CD4-positive, alpha-beta T cell treated with Interleukin-17A for 4 hours (primary cell): ENCODE measurements around the gene ACOT6.
A peak's percentile ranks its signal among the peaks of the same experiment; 100 is the strongest.
"Not testable (repeated sequence)": the region's sequence is repeated elsewhere in the genome, so short reads cannot be mapped to it uniquely, and the experiment has no call there.

Experiments used
- DNase-seq: peaks from one replicate; pipeline ENCODE4 v3.0.0-alpha.2; 2020; ENCODE audit warnings: mixed read lengths

Gene ACOT6

DNA sequence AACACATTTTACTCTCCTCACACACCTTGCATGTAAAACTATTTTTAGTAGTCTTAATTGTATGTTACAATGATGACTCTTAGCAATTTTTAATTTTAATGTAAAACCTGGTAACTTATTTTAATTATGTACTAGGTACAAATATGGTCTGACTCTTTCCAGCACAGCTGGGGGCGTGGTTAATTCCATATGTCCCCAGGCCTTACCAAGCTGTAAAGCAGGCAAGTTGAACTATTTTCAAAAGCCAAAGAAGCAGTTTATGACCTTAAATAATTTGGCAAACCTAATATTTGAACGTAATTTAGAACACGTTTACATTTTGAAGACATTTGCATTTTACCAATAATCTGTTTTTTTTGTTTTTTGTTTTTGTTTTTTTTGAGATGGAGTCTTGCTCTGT lies 9.3 kb upstream of the ACOT6 start:
- DNase-seq, result no peak

DNA sequence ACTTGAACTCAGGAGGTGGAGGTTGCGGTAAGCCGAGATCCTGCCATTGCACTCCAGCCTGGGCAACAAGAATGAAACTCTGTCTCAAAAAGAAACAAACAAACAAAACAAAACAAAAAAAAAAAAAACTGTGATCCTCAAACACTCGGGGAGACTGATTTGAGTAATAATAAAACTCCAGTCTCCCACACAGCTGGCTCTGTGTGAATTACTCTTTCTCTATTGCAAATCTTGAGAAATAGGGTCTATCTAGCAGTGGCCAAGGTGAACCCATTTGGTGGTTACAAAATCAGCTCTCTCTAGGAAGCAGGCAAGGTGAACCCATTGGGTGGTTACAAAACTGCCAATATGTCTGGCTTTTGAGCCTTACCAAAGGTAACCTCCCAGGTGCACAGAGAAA lies 6.0 kb upstream of the ACOT6 start:
- DNase-seq, result no peak

DNA sequence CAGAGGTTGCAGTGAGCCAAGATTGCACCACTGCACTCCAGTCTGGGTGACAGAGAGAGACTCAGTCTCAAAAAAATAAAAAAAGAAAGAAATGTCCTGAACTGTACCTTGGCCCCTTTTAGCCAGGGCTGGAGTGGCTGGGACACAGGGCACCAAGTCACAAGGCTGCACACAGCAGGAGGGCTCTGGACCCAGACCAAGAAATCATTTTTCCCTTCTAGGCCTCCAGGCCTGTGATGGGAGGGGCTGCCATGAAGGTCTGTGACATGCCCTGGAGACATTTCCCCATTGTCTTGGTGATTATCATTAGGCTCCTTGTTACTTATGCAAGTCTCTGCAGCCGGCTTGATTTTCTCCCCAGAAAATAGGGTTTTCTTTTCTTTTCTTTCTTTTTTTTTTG lies 5.1 kb upstream of the ACOT6 start:
- DNase-seq, result no peak

DNA sequence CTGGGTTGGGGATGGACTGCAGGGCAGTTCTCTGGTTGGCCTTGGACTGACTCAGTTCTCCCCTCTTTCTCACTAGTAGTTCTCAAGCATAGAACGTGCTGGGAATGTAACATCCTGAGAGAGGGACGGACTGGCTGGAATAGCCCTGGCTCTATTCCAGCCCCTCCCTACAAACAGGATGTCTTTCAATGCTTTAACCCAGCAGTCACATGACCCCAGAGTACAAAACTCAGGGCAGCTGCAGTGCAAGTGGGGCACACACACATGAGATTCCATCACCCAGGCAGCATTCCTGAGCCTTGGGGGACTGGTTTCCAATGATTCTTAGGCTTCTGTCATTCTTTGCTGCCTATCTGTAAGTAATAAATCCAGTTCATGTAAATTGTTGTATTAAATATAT lies 1.6 kb upstream of the ACOT6 start:
- DNase-seq, result no peak

DNA sequence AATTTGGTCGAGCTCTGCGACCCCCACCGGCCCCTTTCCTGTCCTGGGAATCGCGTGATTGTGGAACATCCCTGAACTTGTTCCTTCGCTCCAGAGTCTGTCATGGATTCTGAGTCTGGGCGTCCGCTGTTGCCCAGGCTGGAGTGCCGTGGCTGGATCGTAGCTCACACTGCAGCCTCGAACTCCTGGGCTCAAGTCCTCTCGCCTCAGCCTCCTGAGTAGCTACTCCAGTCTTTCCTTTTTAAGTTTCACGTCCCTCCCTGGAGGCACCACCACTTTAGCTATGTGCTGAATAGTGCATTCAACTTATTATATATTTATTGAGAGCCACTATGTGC lies 698 bp downstream of the ACOT6 start:
- DNase-seq, result no peak

DNA sequence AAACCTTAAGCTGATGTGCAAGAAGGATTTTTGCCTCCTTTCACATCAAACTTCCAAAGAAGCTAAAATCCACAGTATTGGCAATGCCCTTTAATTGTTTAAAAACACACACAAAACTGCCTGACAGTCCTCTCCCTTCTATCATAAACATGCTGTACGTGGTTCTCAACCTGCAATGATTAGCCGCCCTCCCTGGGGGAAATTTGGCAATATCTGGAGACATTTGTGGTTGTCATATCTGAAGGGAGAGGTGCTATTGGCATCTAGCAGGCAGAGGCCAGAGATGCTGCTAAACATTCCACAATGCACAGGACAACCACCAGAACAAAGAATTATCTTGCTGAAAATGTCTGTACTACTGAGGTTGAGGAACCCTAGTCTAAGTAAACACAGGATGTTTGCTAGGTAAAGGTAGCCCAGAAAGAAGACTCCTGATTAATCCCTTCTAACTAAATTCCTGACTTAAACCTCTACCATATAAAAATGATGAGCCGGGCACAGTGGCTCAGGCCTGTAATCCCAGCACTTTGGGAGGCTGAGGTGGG lies 1.2 kb downstream of the ACOT6 start:
- no peak for DNase-seq

DNA sequence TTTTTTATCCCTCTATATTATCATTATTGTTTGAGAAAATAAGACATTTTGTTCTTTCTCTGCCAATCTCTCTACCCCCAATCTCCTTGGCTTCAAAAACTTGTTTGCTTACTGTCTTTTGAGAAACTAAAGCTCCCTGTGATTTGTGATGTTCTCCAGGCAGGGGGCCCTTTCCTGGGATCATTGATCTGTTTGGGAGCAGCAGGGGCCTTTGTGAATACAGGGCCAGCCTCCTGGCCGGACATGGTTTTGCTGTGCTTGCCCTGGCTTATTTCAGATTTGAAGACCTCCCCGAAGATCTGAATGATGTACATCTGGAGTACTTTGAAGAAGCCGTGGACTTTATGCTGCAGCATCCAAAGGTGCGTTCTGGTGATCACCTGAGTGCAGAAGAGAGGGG lies 4.5 kb downstream of the ACOT6 start:
- DNase-seq, result no peak

DNA sequence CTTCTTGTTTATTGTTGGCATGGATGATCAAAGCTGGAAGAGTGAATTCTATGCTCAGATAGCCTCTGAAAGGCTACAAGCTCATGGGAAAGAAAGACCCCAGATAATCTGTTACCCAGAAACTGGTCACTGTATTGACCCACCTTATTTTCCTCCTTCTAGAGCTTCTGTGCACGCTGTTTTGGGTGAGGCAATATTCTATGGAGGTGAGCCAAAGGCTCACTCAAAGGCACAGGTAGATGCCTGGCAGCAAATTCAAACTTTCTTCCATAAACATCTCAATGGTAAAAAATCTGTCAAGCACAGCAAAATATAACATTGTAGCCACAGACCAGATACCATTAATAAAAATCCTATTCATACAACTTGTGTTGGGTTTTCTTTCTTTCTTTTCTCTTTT lies 7.2 kb downstream of the ACOT6 start:
- no peak for DNase-seq

DNA sequence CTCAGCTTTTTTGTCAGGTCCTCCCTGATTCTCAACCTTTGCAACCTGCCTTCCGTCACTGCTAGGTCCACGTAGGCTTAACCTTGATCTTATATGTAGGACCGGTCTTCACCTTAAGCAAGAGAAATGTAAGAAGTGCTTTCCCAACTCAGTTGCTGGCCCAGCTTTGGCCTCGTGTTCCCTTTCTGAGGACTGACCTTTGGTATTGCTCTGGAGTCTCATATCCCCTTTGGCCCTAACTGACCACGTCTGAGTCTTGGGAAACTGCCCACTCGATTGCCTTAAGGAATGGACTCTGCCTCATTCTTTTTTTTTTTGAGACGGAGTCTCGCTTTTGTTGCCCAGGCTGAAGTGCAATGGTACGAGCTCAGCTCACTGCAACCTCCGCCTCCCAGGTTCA lies 8.0 kb downstream of the ACOT6 start:
- no peak for DNase-seq

DNA sequence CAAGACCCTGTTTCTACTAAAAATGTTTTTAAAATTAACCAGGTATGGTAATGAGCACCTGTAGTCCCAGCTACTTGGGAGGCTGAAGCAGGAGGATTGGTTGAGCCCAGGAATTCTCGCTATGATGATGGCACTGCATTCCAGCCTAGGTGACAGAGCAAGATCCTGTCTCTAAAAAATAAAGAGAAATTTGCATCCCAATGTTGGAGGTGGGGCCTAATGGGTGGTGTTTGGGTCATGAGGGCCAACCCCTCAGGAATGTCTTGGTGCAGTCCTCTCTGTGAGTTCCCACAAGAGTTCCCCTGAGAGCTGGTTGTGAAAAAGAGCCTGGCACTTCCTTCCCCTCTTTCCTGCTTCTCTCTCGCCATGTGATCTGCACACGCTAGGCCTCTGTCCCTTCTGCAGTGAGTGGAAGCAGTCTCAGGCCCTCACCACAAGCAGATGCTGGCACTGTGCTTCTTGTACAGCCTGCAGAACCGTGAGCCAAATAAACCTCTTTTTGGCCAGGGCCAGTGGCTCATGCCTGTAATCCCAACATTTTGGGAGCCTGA lies 11.3 kb downstream of the ACOT6 start:
- DNase-seq, result no peak

DNA sequence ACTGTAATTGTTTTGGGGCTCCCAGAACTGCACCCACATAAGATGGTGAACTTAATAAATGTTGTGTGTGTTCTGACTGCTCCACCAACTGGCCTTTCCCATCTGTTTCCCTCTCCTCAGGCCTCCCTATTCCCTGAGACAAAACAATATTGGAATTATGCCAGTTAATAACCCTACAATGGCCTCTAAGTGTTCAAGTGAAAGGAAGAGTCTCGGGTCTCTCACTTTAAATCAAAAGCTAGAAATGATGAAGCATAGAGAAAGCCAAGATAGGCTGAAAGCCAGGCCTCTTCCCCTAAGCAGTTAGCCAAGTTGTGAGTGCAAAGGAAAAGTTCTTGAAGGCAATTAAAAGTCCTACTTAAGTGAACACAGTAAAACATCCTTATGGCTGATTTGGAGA lies 13.4 kb downstream of the ACOT6 start:
- no peak for DNase-seq

DNA sequence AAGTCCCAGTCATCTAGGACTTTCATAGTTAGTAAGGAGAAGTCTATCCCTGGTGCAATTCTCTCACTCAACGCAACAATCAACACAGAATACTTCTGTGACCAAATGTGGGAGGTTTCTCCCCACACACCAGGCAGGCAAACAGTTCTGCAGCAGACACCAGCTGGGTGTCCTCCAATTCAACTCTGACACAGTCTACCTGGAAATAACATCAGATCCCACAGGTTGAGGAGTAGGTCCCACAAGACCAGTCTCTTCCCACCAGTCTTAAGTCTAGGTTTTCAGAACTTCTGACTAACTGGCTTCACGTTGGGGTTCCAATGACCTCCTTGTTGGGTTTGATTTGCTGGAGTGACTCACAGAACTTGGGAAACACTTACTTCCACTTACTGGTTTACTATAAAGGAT lies 14.8 kb downstream of the ACOT6 start:
- DNase-seq, result no peak

DNA sequence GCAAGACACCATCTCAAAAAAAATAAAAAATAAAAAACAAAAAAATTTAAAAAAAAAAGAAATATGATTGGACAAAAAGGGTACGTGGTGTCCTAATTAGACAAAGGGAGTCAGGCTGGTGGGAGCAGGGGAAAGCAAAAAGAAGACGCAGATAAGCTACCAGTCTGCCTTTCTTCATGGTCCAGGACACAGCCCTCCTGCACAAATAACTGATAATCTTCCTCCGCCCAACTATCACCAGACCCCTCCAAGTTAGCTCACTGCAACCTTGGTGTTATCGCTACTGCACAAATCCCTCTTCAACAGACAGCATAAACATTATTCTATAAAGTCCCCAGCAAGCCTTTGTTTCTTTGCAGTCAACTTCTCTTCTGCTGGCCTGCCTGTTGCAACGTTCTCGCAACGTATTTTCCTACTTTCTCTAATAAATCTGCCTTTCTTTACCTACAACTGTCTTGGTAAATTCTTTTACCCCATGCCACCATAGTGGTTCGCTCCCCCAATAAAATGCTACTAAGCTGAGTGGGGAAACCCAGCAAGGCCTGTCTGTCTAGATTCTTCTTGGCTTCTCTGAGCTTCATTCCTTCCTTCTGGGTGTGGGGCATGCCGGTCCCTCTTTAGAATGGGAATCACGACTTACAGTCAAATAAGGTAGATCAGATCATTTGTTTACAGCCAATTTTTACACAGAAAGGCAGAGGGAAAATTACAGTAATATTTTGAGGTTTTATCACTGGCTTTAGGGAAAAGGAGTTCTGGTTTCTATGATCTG lies 17.9 kb downstream of the ACOT6 start:
- no peak for DNase-seq

DNA sequence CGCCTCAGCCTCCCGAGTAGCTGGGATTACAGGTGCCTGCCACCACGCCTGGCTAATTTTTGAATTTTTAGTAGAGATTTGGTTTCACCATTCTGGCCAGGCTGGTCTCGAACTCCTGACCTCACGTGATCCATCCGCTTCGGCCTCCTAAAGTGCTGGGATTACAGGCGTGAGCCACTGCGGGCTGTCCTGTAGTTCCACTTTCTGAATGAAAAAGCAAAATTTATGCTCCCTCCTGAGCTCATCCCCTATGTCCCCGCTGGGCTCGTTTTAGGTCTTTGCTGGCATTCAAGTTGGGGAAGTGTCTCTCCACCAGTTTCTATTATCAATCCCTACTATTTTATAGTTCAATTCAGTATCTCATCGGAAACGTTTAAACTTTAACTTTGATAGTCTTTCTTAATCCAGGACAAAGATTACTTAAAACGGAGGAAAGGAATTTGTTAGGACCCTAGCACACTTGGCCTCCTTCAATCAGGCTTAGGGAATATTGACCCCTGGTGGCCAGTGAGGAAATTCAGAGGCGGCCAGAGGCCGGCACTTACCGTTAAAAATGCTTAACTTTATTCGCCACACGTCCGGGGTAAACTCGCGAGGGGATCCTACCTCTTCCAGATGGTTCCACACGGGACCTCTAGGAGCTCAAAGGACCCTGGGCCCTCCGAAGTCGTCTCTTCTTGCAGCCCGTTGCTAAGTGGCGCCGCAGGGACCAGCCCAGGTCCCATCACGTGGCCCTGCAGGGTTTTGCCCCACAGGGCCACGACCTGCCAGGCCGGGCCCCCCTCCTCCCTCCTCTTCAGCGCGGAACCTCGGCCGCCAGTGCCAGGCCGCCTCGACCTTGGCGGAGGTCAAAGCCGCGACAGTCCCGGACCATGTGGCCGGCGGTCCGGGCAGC lies 21.0 kb downstream of the ACOT6 start:
- peak; percentile 70 for DNase-seq

DNA sequence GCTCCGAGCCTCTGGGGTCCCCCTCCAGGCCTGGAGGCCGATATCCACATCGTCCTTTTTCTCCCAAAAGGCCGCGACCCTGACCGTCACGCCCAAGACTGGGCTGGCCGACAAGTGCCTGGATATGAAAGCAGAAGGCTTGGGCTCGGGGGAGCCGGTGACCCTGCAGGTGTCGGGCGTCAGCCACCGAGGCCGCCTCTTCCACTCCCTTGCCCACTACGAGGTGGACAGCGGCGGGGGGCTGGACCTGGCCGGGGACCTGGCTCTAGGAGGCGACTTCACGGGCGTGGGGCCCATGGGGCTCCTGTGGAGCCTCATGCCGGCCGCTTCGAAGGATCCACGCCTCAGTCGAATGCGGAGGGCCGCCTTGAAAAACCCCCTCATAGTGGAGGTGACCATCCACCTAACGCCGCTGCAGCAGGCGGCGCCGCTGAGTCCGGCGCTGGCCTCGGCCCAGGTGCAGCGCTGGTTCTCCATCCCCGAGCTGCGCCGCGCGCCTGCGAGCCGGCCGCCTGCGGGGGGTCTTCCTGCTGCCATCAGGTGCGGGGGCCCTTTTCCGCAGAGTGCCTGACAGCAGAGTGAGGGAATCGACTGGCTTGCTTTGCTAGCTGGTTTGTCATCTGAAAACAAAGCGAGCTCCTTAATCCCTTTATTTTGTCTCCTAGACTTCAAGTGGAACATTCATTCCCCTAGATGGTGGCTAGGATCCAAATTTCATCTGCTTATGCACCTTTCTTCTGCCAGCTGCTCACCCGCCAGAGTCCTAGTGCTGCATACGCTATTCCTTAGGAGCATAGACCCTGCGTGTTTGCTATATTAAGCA lies 21.9 kb downstream of the ACOT6 start:
- DNase-seq, result no peak

DNA sequence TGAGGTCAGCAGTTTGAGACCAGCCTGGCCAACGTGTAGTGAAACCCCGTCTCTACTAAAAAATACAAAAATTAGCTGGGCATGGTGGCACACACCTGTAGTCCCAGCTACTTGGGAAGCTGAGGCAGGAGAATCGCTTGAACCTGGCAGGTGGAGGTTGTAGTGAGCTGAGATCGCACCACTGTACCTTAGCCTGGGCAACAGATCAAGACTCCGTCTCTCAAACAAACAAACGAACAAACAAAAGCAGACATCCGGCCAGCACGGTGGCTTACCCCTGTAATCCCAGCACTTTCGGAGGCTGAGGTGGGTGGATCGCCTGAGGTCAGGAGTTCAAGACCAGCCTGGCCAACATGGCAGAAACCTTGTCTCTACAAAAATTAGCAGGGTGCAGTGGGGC lies 24.0 kb downstream of the ACOT6 start:
- not testable (repeated sequence) for DNase-seq

DNA sequence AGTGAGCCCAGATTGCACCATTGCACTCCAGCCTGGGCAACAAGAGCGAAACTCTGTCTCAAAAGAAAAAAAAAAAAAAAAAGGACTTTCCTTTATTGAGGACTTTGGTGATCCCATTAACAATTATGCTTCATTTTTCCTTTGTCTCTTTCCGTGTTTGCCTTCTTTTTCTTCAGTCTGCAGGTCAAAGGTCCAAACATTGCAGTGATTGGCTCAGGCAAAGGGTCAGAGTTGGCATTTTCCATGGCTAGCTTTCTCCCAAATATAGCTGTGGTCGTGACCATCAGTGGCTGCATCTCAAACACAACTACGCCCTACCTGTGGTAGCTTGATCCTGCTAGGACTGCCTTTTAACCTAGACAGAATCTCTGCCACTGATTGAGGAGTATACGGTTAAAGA lies 25.5 kb downstream of the ACOT6 start:
- no peak for DNase-seq

DNA sequence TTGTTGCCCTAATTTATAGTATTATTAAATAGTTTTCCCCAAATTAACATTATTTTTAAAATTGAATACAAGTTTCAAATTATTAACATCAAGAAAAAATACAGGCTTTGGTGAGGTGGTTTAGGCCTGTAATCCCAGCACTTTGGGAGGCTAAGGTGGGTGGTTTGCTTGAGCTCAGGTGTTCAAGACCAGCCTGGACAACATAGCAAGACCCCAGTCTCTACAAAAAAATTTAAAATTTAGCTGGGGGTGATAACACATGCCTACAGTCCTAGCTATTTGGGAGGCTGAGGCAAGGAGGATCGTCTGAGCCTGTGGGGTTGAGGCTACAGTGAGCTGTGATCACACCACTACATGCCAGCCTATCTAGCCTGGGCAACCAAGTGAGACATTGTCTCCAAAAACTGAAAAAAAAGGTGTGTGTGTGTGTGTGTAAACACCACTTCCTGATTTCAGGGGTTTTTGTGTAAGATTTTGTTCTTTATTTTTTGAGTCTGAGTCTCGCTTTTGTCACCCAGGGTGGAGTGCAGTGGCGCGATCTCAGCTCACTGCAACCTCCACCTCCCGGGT lies 28.6 kb downstream of the ACOT6 start:
- DNase-seq, result no peak

DNA sequence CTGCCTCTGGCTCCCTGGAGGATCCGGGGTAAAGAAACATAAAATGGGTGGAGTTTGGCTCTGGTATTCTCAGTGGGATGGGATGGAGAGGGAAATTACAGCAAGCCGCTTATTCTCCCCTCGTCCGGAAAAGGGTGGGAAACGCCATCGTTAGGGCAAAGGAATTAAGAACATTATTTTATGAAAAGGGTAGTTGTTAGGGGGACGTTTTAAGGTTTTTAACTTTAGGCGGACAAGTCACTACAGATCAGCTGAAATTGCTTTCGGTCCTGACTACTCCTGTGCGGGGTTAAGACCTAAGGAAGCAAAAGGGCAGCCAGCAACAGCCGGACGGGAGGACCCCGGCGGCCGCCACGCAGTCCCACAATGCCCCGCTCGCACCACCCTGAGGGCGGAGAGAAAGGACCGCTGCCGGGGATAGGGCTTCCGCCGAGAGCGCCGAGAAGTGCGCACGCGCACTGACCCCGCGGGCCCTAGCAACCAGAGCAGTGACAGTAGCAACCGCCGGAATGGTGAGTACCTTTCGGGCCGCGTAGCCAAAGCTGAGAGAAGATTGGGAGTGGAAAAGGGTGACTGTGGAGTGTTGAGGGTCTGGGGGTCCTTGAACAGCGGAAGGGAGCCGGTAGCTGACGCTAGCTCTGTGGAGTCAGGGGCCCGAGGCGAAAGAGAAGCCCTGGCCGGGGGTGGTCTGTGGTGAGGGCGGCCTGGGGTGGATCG lies 32.4 kb downstream of the ACOT6 start, which contains the start of gene DNAL1:
TSS of gene DNAL1 (plus strand) at position 456 of the 717 bp plus-strand sequence. CDS start at position 510, 54 bp downstream.
- DNase-seq, result peak; percentile 95

DNA sequence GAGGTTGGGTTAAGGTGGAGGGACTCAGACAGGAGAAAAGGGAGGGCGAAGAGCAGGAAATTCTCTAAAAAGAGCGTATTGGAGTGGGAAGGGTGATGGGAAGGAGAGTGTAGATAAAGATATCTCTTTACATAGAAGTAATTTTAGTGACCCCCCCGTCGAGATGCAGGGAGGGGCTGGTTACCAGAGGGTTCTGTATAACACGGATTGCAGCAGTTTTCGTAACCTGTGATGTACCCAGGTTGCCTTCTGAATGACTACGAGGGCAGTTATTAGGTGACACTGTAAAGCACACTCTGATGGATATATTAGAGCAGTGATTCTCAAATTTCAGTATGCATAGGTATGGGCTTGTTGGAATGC lies 32.9 kb downstream of the ACOT6 start:
- no peak for DNase-seq

DNA sequence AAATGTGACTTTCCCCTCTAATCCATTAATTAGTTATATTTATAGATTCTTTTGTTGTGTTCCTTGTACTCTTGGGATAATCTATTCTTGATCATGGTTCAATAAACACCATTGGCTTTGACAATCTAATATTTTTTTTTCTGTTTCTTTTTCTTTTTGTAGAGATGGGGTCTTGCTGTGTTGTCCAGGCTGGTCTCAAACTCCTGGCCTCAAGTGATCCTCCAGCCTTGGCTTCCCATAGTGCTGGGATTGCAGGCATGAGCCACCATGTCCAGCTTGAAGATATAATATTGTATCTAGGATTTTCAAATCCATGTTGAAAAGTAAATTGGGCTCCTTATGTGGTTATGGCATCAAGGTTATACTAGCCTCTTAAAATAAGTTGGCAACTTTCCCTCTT lies 38.7 kb downstream of the ACOT6 start:
- DNase-seq, result no peak

DNA sequence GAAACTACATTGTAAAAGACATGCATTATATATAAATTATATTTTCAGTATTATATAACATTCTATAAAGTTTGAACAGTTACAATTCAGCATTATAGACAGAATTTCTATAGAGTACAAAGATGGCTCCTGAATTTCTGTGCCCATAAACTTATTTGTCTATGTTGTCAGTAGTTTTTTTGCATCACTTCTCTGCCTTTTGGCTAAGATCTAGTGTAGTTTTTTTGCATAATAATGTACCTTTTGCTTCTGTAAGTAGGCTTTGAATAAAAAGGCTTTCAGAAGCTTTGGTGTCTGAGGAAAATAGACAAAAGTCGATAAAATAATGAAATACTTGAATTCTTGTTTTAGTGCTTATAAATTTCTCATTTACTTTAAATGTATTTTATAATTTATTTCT lies 43.5 kb downstream of the ACOT6 start:
- DNase-seq, result no peak
